22Rv1 (cell line): Measurements from ENCODE around the gene AFP.

ENCODE experiments used
- H3K27ac ChIP-seq: fragments of 450-650 bp; 2 replicates; pipeline ENCODE4 v1.5.1; 2017
- ZFX ChIP-seq: fragments of 450-650 bp; IDR thresholded peaks from 2 replicates; pipeline ENCODE4 v1.6.1; 2017; ENCODE audit warnings: antibody characterized with exemption, borderline replicate concordance
- TF ChIP-seq, protein P1 (sequence below): fragments of 450-650 bp; IDR thresholded peaks from 2 replicates; pipeline ENCODE4 v1.5.1; 2017; ENCODE audit warnings: mild to moderate bottlenecking

AFP gene

DNA sequence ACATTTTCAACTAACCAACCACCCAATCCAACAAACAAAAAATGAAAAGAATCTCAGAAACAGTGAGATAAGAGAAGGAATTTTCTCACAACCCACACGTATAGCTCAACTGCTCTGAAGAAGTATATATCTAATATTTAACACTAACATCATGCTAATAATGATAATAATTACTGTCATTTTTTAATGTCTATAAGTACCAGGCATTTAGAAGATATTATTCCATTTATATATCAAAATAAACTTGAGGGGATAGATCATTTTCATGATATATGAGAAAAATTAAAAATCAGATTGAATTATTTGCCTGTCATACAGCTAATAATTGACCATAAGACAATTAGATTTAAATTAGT lies 4.2 kb upstream of the AFP start:
- peak overlapping the region; percentile 62 for H3K27ac ChIP-seq

DNA sequence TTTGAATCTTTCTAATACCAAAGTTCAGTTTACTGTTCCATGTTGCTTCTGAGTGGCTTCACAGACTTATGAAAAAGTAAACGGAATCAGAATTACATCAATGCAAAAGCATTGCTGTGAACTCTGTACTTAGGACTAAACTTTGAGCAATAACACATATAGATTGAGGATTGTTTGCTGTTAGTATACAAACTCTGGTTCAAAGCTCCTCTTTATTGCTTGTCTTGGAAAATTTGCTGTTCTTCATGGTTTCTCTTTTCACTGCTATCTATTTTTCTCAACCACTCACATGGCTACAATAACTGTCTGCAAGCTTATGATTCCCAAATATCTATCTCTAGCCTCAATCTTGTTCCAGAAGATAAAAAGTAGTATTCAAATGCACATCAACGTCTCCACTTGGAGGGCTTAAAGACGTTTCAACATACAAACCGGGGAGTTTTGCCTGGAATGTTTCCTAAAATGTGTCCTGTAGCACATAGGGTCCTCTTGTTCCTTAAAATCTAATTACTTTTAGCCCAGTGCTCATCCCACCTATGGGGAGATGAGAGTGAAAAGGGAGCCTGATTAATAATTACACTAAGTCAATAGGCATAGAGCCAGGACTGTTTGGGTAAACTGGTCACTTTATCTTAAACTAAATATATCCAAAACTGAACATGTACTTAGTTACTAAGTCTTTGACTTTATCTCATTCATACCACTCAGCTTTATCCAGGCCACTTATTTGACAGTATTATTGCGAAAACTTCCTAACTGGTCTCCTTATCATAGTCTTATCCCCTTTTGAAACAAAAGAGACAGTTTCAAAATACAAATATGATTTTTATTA lies 3.6 kb upstream of the AFP start:
- TF ChIP-seq ZFX: no peak
- TF ChIP-seq, protein P1, sequence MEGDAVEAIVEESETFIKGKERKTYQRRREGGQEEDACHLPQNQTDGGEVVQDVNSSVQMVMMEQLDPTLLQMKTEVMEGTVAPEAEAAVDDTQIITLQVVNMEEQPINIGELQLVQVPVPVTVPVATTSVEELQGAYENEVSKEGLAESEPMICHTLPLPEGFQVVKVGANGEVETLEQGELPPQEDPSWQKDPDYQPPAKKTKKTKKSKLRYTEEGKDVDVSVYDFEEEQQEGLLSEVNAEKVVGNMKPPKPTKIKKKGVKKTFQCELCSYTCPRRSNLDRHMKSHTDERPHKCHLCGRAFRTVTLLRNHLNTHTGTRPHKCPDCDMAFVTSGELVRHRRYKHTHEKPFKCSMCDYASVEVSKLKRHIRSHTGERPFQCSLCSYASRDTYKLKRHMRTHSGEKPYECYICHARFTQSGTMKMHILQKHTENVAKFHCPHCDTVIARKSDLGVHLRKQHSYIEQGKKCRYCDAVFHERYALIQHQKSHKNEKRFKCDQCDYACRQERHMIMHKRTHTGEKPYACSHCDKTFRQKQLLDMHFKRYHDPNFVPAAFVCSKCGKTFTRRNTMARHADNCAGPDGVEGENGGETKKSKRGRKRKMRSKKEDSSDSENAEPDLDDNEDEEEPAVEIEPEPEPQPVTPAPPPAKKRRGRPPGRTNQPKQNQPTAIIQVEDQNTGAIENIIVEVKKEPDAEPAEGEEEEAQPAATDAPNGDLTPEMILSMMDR: no peak
- peak overlapping the region; percentile 62 for H3K27ac ChIP-seq

More for the DNA sequence above, 4.2 kb upstream of the AFP start:
- TF ChIP-seq ZFX: no peak
- TF ChIP-seq, protein P1: no peak

DNA sequence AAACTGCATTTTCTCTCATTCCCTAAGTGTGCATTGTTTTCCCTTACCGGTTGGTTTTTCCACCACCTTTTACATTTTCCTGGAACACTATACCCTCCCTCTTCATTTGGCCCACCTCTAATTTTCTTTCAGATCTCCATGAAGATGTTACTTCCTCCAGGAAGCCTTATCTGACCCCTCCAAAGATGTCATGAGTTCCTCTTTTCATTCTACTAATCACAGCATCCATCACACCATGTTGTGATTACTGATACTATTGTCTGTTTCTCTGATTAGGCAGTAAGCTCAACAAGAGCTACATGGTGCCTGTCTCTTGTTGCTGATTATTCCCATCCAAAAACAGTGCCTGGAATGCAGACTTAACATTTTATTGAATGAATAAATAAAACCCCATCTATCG lies 2.9 kb upstream of the AFP start:
- peak overlapping the region; percentile 62 for H3K27ac ChIP-seq
- no peak for TF ChIP-seq ZFX
- TF ChIP-seq, protein P1: no peak

DNA sequence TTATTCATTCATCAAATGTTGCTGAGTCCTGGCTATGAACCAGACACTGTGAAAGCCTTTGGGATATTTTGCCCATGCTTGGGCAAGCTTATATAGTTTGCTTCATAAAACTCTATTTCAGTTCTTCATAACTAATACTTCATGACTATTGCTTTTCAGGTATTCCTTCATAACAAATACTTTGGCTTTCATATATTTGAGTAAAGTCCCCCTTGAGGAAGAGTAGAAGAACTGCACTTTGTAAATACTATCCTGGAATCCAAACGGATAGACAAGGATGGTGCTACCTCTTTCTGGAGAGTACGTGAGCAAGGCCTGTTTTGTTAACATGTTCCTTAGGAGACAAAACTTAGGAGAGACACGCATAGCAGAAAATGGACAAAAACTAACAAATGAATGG lies 1.7 kb upstream of the AFP start:
- H3K27ac ChIP-seq: no peak overlapping the region
- no peak for TF ChIP-seq ZFX
- TF ChIP-seq, protein P1: peak; percentile 57

DNA sequence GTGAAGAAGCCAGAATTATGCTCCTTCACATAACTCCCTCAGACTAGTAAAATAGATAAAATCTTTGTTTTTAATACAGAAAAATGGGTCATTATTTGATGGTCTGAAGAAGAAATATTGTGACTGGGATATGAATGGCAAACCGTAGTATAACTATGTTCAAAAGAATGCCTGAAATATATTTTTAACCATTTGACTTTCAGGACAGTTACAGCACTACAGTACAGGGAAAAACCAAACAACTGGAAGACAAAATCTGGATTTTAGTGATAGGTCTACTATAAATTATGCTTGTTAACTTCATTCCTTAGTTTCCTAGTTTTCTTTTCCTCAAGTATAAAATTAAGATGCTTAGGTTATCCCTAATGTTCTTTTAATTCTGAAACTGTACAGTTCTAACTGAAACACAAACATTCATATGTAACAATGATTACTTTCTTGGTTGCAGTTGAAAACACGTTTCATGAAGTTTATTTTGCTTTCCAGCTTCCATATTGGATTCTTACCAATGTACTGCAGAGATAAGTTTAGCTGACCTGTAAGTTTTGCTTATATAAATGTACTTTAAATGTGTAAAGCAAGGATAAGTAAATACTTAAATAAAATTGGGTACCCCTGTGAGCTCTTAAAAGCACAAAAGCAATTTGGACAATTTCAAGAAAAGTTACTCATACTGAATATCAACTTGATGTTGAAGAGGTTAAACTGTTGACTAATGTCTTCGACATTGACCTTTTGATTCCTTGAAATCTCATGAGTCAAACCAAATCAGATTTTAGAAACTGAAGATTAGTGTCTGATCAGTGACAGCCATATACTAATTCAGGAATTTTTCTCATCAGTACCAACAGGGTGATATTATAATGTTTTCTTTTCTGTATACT lies 895 bp downstream of the AFP start:
- no peak for TF ChIP-seq ZFX
- TF ChIP-seq, protein P1: no peak
- H3K27ac ChIP-seq: no peak overlapping the region

DNA sequence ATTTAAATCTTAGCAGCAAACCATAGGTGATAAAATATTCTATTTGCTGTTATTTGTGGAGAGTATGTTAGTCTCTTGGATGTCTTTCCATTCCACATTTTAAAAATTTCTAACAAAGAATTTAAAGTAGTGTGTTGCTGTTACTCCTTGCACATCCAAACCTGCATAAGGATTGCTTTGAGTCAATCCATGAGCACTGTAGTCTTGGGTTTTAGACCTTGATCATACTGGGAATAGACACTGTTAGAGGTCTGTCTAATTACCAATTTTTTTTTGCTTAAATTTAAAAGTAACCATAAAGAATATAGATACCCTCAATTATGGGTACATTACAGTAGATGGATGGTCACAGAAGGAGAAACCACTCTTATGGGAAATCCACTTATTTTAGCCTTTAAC lies 1.5 kb downstream of the AFP start:
- TF ChIP-seq, protein P1: no peak
- no peak for TF ChIP-seq ZFX
- H3K27ac ChIP-seq: no peak overlapping the region

DNA sequence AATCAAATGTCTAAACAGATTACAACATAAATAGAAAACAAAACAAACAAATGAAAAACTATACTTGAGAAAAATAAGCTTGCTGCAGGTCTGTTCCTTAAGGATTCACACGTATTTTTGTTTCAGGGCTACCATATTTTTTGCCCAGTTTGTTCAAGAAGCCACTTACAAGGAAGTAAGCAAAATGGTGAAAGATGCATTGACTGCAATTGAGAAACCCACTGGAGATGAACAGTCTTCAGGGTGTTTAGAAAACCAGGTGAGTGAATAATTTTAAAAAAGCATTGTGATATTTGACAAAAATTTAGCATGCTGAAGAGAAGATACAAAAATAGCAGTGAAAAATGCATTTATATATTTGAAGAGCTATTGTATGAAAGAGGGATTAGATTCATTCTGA lies 2.0 kb downstream of the AFP start:
- TF ChIP-seq, protein P1: no peak
- no peak for TF ChIP-seq ZFX
- no peak overlapping the region for H3K27ac ChIP-seq
